GM12892 (cell line): ENCODE data around the gene MYADML2.

ENCODE experiments used
- POLR2A ChIP-seq: IDR thresholded peaks from 2 replicates; pipeline ENCODE4 v1.6.1; 2011; ENCODE audit warnings: low read depth, low read length, control low read depth
- POLR2AphosphoS5 ChIP-seq: IDR thresholded peaks from 2 replicates; pipeline ENCODE4 v1.6.1; 2011; ENCODE audit warnings: low read depth, low read length, control low read depth
- TAF1 ChIP-seq: IDR thresholded peaks from 2 replicates; pipeline ENCODE4 v1.6.1; 2011; ENCODE audit warnings: low read depth, mild to moderate bottlenecking, control low read depth, low read length, borderline replicate concordance

- TF ChIP-seq POLR2AphosphoS5 (no peak), POLR2A (no peak), TAF1 (no peak)
These were observed 36.8 kb downstream of the MYADML2 start for GRCh38 chr17:81909966-81910839.
